Umbilical cord (tissue), 2 donors: ENCODE measurements around the gene RINL. TPM values are rescaled to one million over a fixed set of nuclear protein-coding genes. Genes with fewer than 3 reads are reported as not detected.
A peak's percentile ranks its signal among the peaks of the same experiment; 100 is the strongest.
"Not testable (repeated sequence)": the region's sequence is repeated elsewhere in the genome, so short reads cannot be mapped to it uniquely, and the experiment has no call there.

Experiments
- DNase-seq: peaks from one replicate; pipeline ENCODE4 v3.0.0-alpha.2; 2015; ENCODE audit warnings: low spot score
- total RNA-seq: library from RNA; depleted of rRNA; stranded (reverse); fragments of >200 nt; gene quantifications from one replicate; pipeline ENCODE4 v1.2.3, GENCODE V29; 2014; ENCODE audit warnings: low replicate concordance; ENCODE audit not compliant: insufficient read depth

RINL gene
- total RNA-seq, 1 donor from 2014 or later: 4.1 TPM

DNA sequence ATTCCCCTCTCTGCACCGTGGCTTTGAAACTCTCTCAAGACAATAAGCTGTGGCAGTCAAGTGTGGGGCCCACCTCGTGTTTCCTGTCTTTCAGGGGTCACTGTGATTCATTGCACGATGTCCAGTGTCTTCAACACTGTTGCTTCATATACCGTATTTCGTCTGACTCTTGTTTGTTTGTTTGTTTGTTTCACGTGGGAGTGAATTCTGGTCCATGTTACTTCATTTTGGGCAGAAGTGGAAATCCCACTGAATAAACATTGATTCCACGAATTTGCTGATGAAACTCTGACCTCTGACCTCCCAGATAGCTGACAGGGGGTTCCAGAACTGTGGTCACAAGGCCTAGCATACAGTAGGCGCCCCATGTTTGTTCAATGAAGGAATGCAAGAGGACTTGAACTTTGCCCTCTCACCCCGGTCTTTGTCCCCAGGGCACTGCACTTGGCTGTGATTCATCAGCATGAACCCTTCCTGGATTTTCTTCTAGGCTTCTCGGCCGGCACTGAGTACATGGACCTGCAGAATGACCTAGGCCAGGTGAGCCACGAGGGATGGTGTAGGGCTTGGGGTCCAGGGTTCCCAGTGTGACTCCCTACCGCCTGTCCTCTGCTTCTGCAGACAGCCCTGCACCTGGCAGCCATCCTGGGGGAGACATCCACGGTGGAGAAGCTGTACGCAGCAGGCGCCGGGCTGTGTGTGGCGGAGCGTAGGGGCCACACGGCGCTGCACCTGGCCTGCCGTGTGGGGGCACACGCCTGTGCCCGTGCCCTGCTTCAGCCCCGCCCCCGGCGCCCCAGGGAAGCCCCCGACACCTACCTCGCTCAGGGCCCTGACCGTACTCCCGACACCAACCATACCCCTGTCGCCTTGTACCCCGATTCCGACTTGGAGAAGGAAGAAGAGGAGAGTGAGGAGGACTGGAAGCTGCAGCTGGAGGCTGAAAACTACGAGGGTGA, 26.8 kb upstream of the RINL start:
- DNase-seq: no peak

DNA sequence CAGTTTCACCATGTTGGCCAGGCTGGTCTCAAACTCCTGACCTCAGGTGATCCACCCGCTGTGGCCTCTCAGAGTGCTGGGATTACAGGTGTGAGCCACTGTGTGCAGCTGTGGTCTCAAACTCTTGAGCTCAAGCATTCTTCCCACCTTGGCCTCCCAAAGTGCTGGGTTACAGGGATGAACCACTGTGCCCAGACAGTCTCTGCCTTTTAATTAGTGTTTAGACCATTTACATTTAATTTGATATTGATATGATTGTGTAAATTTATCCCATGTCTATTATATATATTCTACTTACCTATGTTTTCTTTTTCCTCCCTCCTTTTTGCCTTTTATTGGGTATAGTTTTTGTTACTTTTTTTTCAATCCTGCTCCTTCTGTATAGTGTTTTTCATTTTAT, 23.6 kb upstream of the RINL start:
- no peak for DNase-seq

DNA sequence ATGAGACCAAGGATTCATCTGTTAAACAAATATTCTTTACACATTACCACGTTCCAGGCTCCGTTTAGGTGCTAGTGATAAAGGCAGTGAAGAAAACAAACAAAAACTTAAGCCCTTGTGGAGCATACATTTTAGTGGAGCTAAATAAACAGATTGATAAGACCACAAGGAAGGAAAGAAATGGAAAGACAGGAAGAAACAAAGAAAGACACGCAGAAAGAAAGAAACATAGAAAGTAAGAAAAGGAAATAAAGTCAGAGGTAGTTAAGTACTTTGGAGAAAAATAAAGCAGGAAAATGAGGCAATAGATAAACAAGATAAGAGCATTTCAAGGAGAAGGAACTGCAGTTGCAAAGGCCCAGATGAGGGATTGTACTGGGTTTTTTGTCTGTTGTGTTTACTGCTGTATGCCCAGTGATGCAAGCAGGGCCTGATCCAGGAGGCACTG, 22.7 kb upstream of the RINL start:
- no peak for DNase-seq

- peak; percentile 8 for DNase-seq
These were observed 22.1 kb upstream of the RINL start for GRCh38 chr19:38900202-38900629.

- DNase-seq: peak; percentile 100
These were observed 21.5 kb upstream of the RINL start, which contains the start of the genes NFKBIB and SIRT2 for GRCh38 chr19:38899447-38900201. Gene NFKBIB, plus strand, starts transcription at chr19:38899969. Its CDS starts 64 bp downstream, at chr19:38900033. Gene SIRT2, minus strand, starts transcription at chr19:38899618. Its CDS starts 97 bp downstream, at chr19:38899521.

GRCh38 chr19:38898788-38899446, 20.8 kb upstream of the RINL start:
- DNase-seq: no peak

GRCh38 chr19:38894968-38895367, 16.9 kb upstream of the RINL start:
- DNase-seq: no peak

GRCh38 chr19:38893341-38893771, 15.3 kb upstream of the RINL start:
- no peak for DNase-seq

- no peak for DNase-seq
These were observed 14.8 kb upstream of the RINL start for GRCh38 chr19:38892841-38893240.

DNA sequence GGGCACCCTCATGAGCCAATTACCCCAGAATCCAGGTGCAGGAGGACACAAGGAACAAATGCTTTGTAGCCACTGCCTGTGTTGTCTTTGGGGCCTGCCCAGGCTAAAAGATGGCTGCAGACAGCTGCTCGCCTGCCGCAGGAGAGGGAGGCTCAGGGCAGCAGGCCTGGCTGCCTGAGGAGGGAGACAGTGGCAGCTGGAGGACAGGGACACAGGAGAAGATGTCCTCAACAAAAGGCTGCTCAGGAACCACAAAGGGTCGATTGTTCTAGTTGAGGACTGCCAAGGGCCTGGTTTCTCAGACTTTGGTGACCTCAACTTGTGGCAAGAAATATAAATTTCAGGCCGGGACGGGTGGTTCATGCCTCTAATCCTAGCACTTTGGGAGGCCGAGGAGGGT, 13.7 kb upstream of the RINL start:
- DNase-seq: no peak

GRCh38 chr19:38890686-38891085, 12.6 kb upstream of the RINL start:
- DNase-seq: no peak

GRCh38 chr19:38889803-38890202, 11.7 kb upstream of the RINL start:
- DNase-seq: no peak

GRCh38 chr19:38888876-38889275, 10.8 kb upstream of the RINL start:
- no peak for DNase-seq

DNA sequence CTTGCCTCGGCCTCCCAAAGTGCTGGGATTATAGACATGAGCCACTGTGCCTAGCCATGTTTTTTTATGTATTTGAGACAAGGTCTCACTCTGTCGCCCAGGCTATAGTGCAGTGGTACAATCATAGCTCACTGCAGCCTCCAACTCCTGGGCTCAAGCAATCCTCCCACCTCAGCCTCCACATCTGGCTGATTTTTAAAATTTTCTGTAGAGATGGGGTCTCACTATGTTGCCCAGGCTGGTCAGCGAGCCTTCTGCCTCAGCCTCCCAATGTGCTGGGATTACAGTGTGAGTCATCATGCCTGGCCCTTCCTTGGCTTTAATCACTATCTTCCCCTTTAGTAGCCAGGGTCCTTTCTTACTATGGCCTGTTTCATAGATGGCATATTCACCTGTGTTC, 6.6 kb upstream of the RINL start:
- DNase-seq: not testable (repeated sequence)

DNA sequence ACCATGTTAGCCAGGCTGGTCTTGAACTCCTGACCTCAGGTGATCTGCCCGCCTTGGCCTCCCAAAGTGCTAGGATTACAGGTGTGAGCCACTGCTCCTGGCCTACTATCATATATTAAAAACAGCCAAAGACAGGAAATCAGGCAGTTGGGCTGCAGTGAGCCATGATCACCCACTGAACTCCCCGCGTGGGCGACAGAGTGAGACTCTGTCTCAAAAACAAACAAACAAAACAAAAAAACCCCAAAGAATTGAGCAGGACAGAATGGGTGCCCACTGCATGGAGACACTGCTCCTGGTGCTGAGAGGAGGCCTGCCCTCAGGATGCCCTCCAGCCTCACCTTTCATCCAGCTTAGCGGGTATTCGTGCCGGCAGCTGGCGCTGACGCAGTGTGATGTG, 5.2 kb upstream of the RINL start:
- no peak for DNase-seq

DNA sequence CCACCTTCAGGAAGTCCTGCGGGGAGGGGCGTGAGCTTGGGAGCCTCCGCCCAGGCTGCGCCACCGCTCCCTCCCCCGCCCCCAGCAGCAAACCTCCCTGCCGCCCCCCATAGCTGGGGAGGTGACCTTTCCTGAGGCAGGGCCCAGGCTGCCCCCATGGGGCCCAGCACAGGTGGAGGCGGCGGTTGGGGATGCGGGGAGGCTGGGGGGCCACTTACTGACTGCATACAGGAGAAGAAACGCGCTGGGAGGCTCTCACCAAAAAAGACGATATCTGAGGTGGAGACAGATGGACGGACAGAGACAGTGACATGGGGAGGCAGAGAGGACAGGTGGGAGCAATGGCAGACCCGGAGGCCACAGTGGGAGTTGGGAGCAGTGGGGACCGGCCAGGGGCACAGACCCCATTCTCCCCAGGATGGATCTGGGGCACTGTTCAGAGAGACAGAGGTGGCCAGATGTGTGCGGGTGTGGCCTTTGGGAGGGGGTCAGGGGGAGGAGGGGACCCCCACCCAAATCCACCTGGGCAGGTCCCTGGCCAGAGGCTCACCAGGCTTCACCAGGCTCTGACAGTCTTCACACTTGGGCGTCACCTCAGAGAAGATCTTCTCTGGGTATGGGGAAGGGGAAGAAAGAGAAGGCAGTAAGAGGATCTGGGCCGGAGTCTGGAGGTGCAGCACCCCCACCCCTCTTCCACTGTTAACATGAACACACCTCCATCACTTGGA, 3.0 kb upstream of the RINL start:
- DNase-seq: no peak

DNA sequence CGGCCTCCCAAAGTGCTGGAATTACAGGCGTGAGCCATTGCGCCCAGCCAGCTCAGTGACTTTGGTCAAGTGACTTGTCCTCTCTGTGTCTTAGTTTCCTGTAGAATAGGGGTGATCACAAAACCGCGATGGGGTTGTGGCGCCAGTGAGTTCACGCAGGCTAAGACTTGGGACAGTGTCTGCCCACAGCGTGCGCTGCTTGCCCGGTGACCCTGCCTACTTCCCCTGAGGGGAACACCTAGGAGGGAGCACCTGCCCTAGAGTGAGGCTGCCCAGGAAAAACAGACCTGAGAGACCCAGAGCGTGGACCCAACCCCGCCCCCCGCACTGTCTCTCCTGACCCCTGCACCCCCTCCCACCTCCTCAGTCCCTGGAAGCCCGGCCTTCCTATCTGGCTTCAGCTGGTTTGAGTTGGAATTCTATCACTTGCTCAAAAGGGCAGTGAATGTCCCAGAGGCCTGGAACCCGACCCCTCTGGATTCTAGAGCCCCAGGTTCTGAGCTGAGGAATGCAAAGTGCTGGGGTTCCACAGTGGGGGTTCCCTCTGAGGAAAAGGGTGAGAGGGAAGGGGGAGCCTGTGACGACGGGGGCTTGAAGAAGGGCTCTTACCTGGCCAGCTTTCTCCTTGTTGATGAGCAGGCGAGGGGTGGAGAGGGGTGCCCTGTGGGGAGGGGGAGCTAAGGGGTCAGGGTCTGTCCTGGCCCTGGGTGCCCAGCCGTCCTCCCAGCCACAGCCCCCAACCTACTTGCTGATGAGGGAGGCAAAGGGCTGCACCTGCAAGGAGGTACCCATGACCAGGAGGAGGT, 2.2 kb upstream of the RINL start:
- no peak for DNase-seq

DNA sequence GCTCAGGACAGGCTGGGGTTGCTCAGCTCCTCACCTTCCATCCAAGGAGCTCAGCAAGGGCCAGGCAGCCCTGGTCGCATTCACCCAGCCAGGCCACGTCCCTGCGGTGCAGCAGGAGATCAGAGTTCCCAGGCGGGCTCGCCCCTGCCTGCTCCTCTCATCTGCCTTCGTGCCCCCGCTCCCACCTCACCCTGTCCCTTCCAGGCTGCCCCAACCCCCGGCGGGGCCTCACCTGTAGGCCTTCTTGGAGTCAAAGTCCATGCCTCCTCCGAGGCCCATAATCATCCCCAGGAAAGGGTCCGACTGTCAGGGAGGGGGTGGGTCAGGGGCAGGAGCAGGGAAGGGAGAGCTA, 1.3 kb upstream of the RINL start:
- DNase-seq: no peak

DNA sequence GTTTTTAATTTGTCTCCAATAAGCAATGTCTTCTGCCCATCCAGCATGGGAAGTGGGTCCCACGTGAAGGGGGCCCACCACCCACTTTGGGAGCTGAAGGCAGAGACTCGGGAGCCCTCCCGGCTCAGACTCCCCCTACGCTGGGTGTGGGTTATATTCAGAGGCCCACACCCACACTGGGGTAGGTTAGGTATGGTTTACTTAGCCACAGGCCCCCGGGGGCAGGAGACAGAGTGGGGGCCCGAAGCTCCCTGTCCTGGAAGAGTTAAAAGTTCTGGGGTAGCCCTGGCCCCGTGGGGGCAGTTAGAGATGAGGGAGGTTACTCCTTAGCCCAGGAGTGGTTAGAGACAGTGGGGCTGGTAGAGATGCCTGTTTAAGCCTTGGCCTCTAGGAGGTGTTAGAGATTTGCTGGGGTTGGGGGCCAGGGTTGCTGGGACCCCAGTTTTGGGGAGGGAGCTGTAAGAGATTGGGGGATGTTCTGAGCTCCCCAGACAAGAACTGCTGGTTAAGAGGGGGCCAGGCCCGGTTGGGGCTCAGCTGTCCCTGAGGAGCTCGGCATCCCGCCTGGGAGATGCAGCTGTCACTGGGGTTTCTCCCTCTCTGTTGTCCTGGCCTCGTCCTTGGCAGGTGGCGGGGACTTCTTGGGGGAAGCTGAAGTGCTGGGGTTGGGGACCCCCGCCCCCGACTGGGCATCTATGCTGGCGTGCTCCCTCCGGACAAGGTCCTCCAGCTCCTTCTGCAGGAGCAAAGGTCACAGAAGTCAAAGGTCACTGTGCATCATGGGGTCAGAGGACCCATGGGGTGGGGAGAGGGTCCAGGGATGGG, 712 bp upstream of the RINL start:
- DNase-seq: no peak
